K562 (cell line): ENCODE measurements around the gene ANHX. TPM values are rescaled to one million over a fixed set of nuclear protein-coding genes. Genes with fewer than 3 reads are reported as not detected.

Source experiments
- ASH1L ChIP-seq: fragments of 450-650 bp; IDR thresholded peaks from 2 replicates; pipeline ENCODE4 v1.6.1; 2018; ENCODE audit warnings: borderline replicate concordance, mild to moderate bottlenecking, low read depth; ENCODE audit not compliant: partially characterized antibody
- EWSR1 ChIP-seq: fragments of 450-650 bp; IDR thresholded peaks from 2 replicates; pipeline ENCODE4 v1.6.1; 2018; ENCODE audit warnings: borderline replicate concordance, mild to moderate bottlenecking, low read depth, moderate library complexity; ENCODE audit not compliant: partially characterized antibody
- MTA3 ChIP-seq: fragments of 450-650 bp; formaldehyde crosslinking; IDR thresholded peaks from 2 replicates; pipeline ENCODE4 v1.6.1; 2017; ENCODE audit warnings: mild to moderate bottlenecking, borderline replicate concordance
- NCOA2 ChIP-seq, 2 experiments: fragments of 450-650 bp; IDR thresholded peaks; 2 replicates each; pipeline ENCODE4 v1.6.1; 2018; ENCODE audit warnings: mild to moderate bottlenecking in 2 of 2, moderate library complexity in 1 of 2; ENCODE audit not compliant: partially characterized antibody in 2 of 2
- POLR2A ChIP-seq: fragments of 450-650 bp; conservative IDR thresholded peaks from 2 replicates; pipeline ENCODE4 v1.6.1; 2016
- POLR2AphosphoS2 ChIP-seq: IDR thresholded peaks from 2 replicates; pipeline ENCODE4 v1.6.1; 2012; ENCODE audit warnings: low read length, improper control_type of control experiment
- SRF ChIP-seq, 2 experiments: fragments of 250-450, 450-650 bp in 1 of 2; sonication (Bioruptor Pico) in 1 of 2; sonication (generic) in 1 of 2; formaldehyde crosslinking; IDR thresholded peaks; 2 replicates each; pipeline versions ENCODE4 v1.5.0 to v1.5.1; 2020 to 2022; ENCODE audit warnings: mild to moderate bottlenecking in 1 of 2, missing genetic modification reagents in 1 of 2
- ZNF586 ChIP-seq: fragments of 450-650 bp; formaldehyde crosslinking; conservative IDR thresholded peaks from 2 replicates; pipeline ENCODE4 v1.4.0; 2020; ENCODE audit warnings: mild to moderate bottlenecking, moderate library complexity
- ZNF780A ChIP-seq: fragments of 250-450 bp; sonication (Bioruptor Pico); IDR thresholded peaks from 2 replicates; pipeline ENCODE4 v1.5.0; 2021; ENCODE audit warnings: mild to moderate bottlenecking
- polyA plus RNA-seq, 8 experiments: library from polyadenylated mRNA; depleted of rRNA in 4 of 8; stranded (reverse) in 5 of 8; unstranded in 3 of 8; fragments of >200 nt; fragmentation: Nextera tagmentation in 2 of 8; fragmentation: Illumina TruSeq in 1 of 8; extraction: Ambion mirVana in 2 of 8; extraction: Trizol in 1 of 8; gene quantifications; 2 replicates each; pipeline versions ENCODE4 v1.2.1 to v1.2.3, GENCODE V29; 2011 to 2014; ENCODE audit warnings: inconsistent platforms in 1 of 8, missing spikeins in 1 of 8
- total RNA-seq, 7 experiments: library from RNA; depleted of rRNA in 6 of 7; stranded (reverse); fragments of >200 nt in 6 of 7; fragmentation: Illumina TruSeq in 2 of 7; extraction: Trizol in 2 of 7; gene quantifications; 2 replicates each; pipeline versions ENCODE4 v1.2.1 to v1.2.3, GENCODE V29; 2011 to 2021; ENCODE audit warnings: low replicate concordance in 1 of 7
- TF ChIP-seq, protein P1 (sequence below): fragments of 450-650 bp; IDR thresholded peaks from 2 replicates; pipeline ENCODE4 v1.6.1; 2016; ENCODE audit warnings: mild to moderate bottlenecking, moderate library complexity
- TF ChIP-seq, protein P2 (sequence below): fragments of 250-450 bp; sonication (Bioruptor Pico); IDR thresholded peaks from 2 replicates; pipeline ENCODE4 v1.5.0; 2021

Gene ANHX
- total and polyA plus RNA-seq, 9 of the 15 experiments (the other 6 are each of a cell fraction or from before 2014, with no cell fraction given), result not detected

DNA sequence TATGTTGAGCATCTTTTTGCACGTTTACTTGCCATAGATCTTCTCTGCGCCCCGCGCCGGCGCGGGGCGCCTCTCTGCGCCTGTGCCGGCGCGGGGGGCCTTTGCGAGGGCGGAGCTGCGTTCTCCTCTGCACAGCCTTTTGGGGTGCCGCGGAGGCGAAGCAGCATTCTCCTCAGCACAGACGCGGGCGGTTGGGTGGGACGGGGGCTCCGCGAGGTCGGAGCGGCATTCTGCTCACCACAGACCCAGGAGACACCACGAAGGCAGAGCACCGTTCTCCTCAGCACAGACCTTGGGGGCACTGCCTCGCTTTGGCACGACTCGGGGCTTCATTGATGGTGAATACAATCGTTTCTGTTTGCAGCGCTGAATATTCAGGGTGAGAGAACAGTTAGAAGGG lies 28.5 kb upstream of the ANHX start (continued):
- TF ChIP-seq, protein P1, sequence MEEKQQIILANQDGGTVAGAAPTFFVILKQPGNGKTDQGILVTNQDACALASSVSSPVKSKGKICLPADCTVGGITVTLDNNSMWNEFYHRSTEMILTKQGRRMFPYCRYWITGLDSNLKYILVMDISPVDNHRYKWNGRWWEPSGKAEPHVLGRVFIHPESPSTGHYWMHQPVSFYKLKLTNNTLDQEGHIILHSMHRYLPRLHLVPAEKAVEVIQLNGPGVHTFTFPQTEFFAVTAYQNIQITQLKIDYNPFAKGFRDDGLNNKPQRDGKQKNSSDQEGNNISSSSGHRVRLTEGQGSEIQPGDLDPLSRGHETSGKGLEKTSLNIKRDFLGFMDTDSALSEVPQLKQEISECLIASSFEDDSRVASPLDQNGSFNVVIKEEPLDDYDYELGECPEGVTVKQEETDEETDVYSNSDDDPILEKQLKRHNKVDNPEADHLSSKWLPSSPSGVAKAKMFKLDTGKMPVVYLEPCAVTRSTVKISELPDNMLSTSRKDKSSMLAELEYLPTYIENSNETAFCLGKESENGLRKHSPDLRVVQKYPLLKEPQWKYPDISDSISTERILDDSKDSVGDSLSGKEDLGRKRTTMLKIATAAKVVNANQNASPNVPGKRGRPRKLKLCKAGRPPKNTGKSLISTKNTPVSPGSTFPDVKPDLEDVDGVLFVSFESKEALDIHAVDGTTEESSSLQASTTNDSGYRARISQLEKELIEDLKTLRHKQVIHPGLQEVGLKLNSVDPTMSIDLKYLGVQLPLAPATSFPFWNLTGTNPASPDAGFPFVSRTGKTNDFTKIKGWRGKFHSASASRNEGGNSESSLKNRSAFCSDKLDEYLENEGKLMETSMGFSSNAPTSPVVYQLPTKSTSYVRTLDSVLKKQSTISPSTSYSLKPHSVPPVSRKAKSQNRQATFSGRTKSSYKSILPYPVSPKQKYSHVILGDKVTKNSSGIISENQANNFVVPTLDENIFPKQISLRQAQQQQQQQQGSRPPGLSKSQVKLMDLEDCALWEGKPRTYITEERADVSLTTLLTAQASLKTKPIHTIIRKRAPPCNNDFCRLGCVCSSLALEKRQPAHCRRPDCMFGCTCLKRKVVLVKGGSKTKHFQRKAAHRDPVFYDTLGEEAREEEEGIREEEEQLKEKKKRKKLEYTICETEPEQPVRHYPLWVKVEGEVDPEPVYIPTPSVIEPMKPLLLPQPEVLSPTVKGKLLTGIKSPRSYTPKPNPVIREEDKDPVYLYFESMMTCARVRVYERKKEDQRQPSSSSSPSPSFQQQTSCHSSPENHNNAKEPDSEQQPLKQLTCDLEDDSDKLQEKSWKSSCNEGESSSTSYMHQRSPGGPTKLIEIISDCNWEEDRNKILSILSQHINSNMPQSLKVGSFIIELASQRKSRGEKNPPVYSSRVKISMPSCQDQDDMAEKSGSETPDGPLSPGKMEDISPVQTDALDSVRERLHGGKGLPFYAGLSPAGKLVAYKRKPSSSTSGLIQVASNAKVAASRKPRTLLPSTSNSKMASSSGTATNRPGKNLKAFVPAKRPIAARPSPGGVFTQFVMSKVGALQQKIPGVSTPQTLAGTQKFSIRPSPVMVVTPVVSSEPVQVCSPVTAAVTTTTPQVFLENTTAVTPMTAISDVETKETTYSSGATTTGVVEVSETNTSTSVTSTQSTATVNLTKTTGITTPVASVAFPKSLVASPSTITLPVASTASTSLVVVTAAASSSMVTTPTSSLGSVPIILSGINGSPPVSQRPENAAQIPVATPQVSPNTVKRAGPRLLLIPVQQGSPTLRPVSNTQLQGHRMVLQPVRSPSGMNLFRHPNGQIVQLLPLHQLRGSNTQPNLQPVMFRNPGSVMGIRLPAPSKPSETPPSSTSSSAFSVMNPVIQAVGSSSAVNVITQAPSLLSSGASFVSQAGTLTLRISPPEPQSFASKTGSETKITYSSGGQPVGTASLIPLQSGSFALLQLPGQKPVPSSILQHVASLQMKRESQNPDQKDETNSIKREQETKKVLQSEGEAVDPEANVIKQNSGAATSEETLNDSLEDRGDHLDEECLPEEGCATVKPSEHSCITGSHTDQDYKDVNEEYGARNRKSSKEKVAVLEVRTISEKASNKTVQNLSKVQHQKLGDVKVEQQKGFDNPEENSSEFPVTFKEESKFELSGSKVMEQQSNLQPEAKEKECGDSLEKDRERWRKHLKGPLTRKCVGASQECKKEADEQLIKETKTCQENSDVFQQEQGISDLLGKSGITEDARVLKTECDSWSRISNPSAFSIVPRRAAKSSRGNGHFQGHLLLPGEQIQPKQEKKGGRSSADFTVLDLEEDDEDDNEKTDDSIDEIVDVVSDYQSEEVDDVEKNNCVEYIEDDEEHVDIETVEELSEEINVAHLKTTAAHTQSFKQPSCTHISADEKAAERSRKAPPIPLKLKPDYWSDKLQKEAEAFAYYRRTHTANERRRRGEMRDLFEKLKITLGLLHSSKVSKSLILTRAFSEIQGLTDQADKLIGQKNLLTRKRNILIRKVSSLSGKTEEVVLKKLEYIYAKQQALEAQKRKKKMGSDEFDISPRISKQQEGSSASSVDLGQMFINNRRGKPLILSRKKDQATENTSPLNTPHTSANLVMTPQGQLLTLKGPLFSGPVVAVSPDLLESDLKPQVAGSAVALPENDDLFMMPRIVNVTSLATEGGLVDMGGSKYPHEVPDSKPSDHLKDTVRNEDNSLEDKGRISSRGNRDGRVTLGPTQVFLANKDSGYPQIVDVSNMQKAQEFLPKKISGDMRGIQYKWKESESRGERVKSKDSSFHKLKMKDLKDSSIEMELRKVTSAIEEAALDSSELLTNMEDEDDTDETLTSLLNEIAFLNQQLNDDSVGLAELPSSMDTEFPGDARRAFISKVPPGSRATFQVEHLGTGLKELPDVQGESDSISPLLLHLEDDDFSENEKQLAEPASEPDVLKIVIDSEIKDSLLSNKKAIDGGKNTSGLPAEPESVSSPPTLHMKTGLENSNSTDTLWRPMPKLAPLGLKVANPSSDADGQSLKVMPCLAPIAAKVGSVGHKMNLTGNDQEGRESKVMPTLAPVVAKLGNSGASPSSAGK, result no peak
- no peak for TF ChIP-seq MTA3
- no peak for TF ChIP-seq POLR2A
- no peak for TF ChIP-seq POLR2AphosphoS2
- TF ChIP-seq, protein P2, sequence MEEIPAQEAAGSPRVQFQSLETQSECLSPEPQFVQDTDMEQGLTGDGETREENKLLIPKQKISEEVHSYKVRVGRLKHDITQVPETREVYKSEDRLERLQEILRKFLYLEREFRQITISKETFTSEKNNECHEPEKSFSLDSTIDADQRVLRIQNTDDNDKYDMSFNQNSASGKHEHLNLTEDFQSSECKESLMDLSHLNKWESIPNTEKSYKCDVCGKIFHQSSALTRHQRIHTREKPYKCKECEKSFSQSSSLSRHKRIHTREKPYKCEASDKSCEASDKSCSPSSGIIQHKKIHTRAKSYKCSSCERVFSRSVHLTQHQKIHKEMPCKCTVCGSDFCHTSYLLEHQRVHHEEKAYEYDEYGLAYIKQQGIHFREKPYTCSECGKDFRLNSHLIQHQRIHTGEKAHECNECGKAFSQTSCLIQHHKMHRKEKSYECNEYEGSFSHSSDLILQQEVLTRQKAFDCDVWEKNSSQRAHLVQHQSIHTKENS (CRISPR knock-in tag), result no peak
- no peak for TF ChIP-seq EWSR1
- no peak for TF ChIP-seq ZNF586 (CRISPR knock-in tag)
- no peak for TF ChIP-seq ASH1L
- TF ChIP-seq SRF (CRISPR knock-in tag; IDR thresholded peaks at IDR 0.05), result no peak
- TF ChIP-seq ZNF780A (CRISPR knock-in tag), result no peak
- no peak for TF ChIP-seq NCOA2 (IDR thresholded peaks at IDR 0.05; ENCODE audit: partially characterized antibody in 2 of 2)
